ENCODE measurements around the gene CLEC10A.

DNA sequence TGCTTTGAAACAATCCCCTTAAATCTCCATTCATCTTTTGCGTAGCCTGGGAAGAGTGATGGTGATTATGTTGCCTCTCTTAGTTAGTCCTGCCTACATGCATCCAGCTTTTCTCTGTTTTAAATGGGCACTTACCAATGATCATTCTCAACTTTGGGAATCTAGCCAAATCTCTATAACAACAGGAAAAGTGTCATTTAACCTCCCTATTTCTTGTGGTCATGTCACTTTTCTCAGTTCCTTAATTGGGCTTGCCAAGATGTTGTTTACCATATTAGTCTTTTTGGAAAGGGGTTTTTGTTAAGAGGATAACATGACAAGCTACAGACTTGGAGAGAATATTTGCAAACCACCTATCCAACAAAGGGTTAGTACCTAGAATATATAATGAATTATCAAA, 15.6 kb upstream of the CLEC10A start:
- TF ChIP-seq, protein P1, sequence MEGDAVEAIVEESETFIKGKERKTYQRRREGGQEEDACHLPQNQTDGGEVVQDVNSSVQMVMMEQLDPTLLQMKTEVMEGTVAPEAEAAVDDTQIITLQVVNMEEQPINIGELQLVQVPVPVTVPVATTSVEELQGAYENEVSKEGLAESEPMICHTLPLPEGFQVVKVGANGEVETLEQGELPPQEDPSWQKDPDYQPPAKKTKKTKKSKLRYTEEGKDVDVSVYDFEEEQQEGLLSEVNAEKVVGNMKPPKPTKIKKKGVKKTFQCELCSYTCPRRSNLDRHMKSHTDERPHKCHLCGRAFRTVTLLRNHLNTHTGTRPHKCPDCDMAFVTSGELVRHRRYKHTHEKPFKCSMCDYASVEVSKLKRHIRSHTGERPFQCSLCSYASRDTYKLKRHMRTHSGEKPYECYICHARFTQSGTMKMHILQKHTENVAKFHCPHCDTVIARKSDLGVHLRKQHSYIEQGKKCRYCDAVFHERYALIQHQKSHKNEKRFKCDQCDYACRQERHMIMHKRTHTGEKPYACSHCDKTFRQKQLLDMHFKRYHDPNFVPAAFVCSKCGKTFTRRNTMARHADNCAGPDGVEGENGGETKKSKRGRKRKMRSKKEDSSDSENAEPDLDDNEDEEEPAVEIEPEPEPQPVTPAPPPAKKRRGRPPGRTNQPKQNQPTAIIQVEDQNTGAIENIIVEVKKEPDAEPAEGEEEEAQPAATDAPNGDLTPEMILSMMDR (conservative IDR thresholded peaks at IDR 0.05), result no peak
- TF ChIP-seq EZH2 (IDR thresholded peaks at IDR 0.05; ENCODE audit: low read depth), result no peak
